B cell (primary cell): Measurements from ENCODE around the gene FBXW4.

Source experiments
- CTCF ChIP-seq: fragments of 200-600 bp; IDR thresholded peaks from one replicate; pipeline ENCODE4 v1.8.0; 2022; ENCODE audit warnings: antibody characterized with exemption, mild to moderate bottlenecking
- EZH2 ChIP-seq: IDR thresholded peaks from 2 replicates; pipeline ENCODE4 v1.6.1; 2012; ENCODE audit warnings: borderline replicate concordance, low read depth, mild to moderate bottlenecking, moderate library complexity, low read length; ENCODE audit not compliant: insufficient read depth, poor library complexity, severe bottlenecking

GRCh38 chr10:101563497-101564040, 131.4 kb downstream of the FBXW4 start:
- TF ChIP-seq CTCF = no peak
- no peak for TF ChIP-seq EZH2
